ENCODE measurements around the gene PDE4D.

Gene PDE4D

DNA sequence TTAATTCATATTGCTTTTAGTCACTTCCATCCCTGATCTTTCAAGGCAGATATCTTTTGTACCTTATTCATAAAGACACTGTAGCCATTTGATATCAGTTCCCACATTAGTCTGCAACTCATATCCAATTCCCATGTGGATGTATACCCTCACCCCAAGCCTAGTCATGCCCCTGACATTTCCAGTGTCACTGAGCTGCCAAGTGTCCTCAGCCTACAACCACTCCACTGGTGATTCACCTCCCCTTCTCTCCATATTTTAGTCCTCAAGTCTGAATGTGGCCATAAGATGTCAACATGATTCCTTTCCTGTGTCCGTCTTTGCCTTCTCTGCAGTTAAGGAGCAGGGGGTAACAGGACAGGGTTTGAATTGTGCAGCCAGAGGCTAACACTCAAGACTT lies 963.8 kb downstream of the PDE4D start:
- no peak for DNase-seq (ENCODE audit: low read depth in 2 of 2)

DNA sequence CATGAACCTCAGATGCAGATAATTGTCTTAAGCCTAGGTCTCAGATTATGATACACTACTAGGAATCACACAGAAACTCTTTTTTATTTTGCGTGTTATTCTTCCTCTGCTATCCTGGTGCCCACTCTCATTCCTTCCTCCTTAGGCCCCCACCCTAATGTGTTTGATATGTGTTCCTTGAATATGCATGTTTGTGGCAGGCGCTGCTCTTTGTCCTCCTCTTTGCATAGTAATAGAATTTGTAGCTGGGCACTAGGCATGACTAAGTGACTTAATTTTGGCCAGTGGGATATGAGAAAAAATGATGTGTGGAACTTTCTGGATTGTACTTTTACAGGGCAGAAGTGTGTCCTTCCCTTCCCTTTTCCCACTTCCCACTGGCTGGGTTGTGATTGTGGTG lies 965.6 kb downstream of the PDE4D start:
- no peak for DNase-seq (ENCODE audit: low read depth in 2 of 2)

DNA sequence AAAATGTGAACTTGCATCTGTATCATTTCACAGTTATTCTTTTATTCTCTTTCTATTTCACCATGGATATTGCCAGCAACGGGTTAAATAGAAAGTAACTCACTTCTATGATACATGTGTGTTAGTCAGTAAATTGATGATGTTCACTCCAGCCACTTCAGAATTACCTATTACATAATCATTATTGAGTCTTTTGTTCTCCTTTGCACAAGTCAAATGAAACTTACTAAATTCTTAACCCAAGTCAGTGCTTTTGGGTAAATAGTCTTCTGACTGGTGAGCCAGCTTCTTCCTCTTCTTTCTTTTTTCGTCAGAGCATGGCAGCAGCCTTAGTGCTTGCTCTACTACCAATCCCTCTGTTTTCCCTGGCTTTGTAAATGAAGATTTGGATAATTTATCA lies 966.3 kb downstream of the PDE4D start:
- DNase-seq (ENCODE audit: low read depth in 2 of 2): no peak

DNA sequence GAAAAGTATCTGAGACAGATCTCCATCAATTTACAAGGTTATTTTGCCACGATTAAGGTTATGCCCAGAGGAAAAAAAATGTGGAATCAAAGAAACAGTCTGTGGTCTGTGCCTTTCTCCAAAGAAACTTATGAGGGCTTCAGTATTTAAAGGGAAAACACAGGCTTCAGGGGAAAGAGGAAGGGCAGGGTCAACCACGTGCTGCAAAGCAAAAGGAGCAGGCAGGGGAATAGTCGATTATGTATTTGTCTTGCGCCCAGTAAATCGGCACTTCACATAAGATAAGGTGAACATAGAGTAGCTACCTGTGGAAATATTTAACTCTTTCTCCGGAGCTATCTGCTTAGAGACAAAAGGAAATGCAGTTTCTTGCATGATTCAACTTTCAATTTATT lies 967.0 kb downstream of the PDE4D start:
- DNase-seq (ENCODE audit: low read depth in 2 of 2): no peak

DNA sequence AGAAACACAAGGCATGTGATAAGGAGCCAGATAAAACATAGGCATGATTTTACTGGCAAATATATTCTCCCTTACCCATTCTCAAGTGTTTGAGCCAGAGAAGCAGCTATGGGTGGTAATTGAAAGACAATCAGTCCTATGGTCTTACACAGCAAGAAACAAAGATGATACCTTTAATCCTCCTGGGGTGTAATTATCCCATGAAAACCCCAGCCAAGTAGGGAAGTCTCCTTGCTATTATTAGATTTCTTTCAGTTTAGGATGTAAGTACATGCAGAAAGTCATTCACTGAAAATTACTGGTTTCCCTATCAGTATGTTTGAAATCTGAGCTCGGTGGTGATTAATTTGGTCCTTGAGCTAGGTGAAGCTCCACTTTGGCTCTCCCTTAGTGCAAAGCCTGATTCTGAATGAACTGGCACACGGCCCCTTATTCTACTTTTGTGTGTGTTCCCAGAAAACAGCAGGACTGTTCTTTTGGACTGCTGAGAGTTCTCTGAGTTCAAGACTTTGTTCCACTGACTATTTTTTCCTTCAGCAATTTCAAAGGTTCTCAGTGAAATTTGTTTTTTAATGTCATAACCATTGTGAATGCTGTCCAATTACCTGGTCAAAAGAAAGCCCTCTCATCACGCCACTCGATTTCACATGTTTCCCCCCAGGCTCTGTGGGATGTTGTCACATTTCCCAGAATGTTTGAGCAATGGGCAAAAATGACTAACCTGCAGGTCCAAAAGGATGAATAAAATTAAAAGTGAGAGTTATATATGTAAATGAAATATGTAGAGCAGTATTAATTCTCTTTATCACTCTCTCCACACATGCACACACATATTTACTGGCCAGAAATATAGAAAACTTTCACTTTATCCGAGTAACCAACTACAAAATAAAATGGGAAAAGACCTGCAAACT lies 967.6 kb downstream of the PDE4D start:
- DNase-seq (ENCODE audit: low read depth in 2 of 2): no peak

DNA sequence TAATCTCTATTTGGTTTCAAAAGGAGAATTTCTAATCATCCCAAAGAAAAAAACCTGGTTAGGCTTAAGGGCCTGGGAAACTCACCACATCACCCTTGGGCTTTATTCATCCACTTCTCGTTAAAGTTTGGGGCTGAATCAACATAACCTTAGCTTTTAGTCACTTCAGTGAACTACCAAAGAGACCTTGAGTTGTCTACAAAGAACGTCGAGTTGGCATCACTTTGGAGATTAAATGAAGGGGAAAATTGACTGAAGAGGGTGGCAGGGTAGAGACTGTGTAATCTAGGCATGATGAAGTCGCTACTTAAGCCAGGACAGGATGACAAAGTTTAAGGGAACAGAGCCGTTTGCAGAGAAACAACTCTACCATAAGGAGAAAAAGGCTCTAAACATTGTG lies 969.2 kb downstream of the PDE4D start:
- no peak for DNase-seq (ENCODE audit: low read depth in 2 of 2)

DNA sequence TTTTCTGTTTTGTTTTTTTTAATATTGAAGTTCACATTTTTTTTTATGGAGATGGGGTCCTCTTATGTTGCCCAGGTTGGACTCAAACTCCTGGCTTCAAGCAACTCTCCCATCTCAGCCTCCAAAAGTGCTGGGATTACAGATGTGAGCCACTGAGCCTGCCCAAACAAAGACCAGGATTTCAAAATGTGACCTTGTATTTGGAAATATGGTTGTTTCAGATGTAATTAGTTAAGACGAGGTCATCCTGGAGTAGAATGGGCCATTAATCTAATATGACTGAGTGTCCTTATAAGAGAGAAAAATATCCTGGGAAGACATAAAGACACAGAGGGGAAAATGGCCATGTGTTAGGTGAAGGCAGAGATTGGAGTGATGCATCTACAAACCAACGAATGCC lies 970.2 kb downstream of the PDE4D start:
- no peak for DNase-seq (ENCODE audit: low read depth in 2 of 2)

DNA sequence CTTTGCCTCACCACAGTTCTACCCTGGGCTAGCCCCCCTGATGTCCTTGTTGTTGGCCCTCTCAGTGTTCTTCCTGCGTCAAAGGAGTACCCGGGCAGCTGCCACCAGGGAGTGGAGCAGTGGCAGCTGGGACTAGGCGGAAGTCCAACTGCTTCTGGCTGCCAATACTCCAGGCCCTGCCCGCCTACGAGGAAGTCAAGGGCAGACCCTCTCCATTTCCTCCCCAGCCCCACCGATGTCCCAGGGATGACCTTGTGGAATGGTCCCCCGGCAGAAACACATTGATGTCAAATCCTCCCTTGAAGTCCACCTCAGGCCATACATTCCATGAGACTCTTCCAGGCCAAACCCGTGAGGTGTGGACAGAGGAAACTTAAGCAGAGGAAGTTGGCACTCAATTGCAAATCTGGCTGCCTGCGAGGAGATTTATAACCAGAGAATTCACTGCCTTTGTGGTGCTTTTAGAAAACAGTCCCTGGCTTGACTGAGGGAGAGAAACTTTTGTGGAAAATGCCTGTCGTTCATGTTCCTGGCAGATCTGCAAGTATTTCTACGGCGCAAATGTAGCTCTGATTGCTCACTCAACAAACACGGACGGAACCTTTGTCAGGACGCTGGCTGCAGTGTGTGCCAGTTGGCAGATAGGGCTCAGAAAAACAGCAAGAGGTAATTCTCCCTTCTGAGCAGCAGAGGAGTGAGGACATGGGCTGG lies 970.9 kb downstream of the PDE4D start:
- no peak for DNase-seq (ENCODE audit: low read depth in 2 of 2)

DNA sequence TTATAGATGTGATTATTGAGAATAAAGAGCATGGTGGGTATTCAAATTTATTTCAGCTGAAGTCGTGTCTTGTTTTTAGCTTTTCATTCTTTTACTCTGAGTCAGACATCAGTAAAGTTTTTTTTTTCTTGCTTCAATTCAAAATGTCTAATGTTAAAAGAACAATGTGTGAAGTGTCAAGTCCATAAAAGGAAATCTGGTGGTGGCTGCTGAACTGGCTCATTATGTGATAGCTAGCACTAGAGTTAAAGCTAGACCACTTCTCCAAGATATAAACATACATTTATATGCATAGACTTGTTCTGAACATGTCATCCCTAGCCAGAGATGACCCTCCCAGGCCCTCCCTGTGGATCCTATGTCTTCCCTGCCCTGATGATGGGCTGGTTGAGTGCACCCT lies 972.4 kb downstream of the PDE4D start:
- DNase-seq (ENCODE audit: low read depth in 2 of 2): no peak

DNA sequence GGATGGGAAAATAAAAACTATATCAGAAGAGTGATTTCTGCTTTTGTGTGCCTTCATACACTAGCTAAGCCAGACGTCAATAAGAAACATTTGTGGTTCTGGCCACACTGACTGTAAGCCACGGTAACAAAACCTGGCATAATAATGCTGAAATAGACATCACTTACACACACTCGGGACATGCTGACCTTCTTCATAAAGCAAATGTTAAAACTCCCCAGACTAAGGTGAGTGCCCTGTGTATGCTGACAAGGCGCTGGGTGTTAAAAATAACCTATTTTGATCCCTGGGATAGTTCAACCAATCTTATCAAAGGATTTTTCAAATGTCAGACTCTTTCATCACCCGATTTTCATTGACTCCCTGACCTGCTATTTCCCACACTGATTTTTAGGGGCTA lies 973.7 kb downstream of the PDE4D start:
- no peak for DNase-seq (ENCODE audit: low read depth in 2 of 2)

Data from stimulated activated CD8-positive, alpha-beta memory T cell treated with anti-CD3 and anti-CD28 coated beads, Interleukin-2, amount 100 ng/mL, for 1 hour (primary cell).